SK-N-SH treated with all-trans-retinoic acid at 6 μM for 48 hours (cell line): Measurements from ENCODE around the gene IL20RA.

Source experiments
- ATAC-seq: fragments of 200-7000 bp; cut with Tn5 transposase; 3 replicates; pipeline ENCODE4 v1.9.1; 2020; ENCODE audit warnings: mild to moderate bottlenecking, moderate library complexity
- BACH2 ChIP-seq: fragments of 250-450 bp; sonication (Bioruptor Pico); IDR thresholded peaks from 2 replicates; pipeline ENCODE4 v1.9.0; 2021; ENCODE audit warnings: mild to moderate bottlenecking, borderline replicate concordance
- CREB5 ChIP-seq: fragments of 250-450 bp; sonication (Bioruptor Pico); IDR thresholded peaks from 2 replicates; pipeline ENCODE4 v1.5.1; 2020; ENCODE audit warnings: low read depth, mild to moderate bottlenecking, moderate library complexity
- CSDC2 ChIP-seq: fragments of 250-450 bp; sonication (Bioruptor Pico); IDR thresholded peaks from 2 replicates; pipeline ENCODE4 v1.5.0; 2020; ENCODE audit warnings: mild to moderate bottlenecking, moderate library complexity
- ESRRG ChIP-seq: fragments of 250-450 bp; sonication (Bioruptor Pico); IDR thresholded peaks from 2 replicates; pipeline ENCODE4 v1.6.1; 2021; ENCODE audit warnings: mild to moderate bottlenecking
- GLIS3 ChIP-seq: fragments of 250-450 bp; sonication (Bioruptor Pico); IDR thresholded peaks from 2 replicates; pipeline ENCODE4 v1.5.0; 2020; ENCODE audit warnings: mild to moderate bottlenecking, moderate library complexity
- ISL1 ChIP-seq: fragments of 250-450 bp; sonication (Bioruptor Pico); IDR thresholded peaks from 2 replicates; pipeline ENCODE4 v2.1.2; 2022; ENCODE audit warnings: mild to moderate bottlenecking, moderate library complexity
- OSR1 ChIP-seq: fragments of 250-450 bp; sonication (Bioruptor Pico); IDR thresholded peaks from 2 replicates; pipeline ENCODE4 v1.8.0; 2022; ENCODE audit warnings: moderate library complexity, mild to moderate bottlenecking, inconsistent platforms
- PATZ1 ChIP-seq: fragments of 250-450 bp; sonication (Bioruptor Pico); IDR thresholded peaks from 2 replicates; pipeline ENCODE4 v1.8.0; 2020; ENCODE audit warnings: mild to moderate bottlenecking, moderate library complexity, borderline replicate concordance
- POU6F1 ChIP-seq: fragments of 250-450 bp; sonication (Bioruptor Pico); IDR thresholded peaks from 2 replicates; pipeline ENCODE4 v1.8.0; 2021; ENCODE audit warnings: low read depth, mild to moderate bottlenecking, moderate library complexity, borderline replicate concordance
- PPARA ChIP-seq: fragments of 250-450 bp; sonication (Bioruptor Pico); IDR thresholded peaks from 2 replicates; pipeline ENCODE4 v1.5.0; 2020; ENCODE audit warnings: mild to moderate bottlenecking, borderline replicate concordance
- RARB ChIP-seq: fragments of 250-450 bp; sonication (Bioruptor Pico); IDR thresholded peaks from 2 replicates; pipeline ENCODE4 v1.8.0; 2021; ENCODE audit warnings: mild to moderate bottlenecking, moderate library complexity
- SNAI2 ChIP-seq: fragments of 250-450 bp; sonication (Bioruptor Pico); IDR thresholded peaks from 2 replicates; pipeline ENCODE4 v1.5.0; 2020; ENCODE audit warnings: mild to moderate bottlenecking, moderate library complexity
- TCF4 ChIP-seq: fragments of 250-450 bp; sonication (Bioruptor Pico); IDR thresholded peaks from 2 replicates; pipeline ENCODE4 v1.8.0; 2021; ENCODE audit warnings: mild to moderate bottlenecking, moderate library complexity, borderline replicate concordance
- ZC3H10 ChIP-seq: fragments of 250-450 bp; sonication (Bioruptor Pico); IDR thresholded peaks from 2 replicates; pipeline ENCODE4 v1.5.1; 2021; ENCODE audit warnings: mild to moderate bottlenecking, moderate library complexity
- ZFP3 ChIP-seq: fragments of 250-450 bp; sonication (Bioruptor Pico); IDR thresholded peaks from 2 replicates; pipeline ENCODE4 v1.5.0; 2020; ENCODE audit warnings: mild to moderate bottlenecking, moderate library complexity
- ZFP30 ChIP-seq: fragments of 450-650 bp; formaldehyde crosslinking; IDR thresholded peaks from 2 replicates; pipeline ENCODE4 v1.5.0; 2022; ENCODE audit warnings: mild to moderate bottlenecking, moderate library complexity
- ZNF565 ChIP-seq: fragments of 450-650 bp; formaldehyde crosslinking; conservative IDR thresholded peaks from 2 replicates; pipeline ENCODE4 v1.5.0; 2020; ENCODE audit warnings: low read depth, mild to moderate bottlenecking, moderate library complexity
- ZNF70 ChIP-seq: fragments of 450-650 bp; formaldehyde crosslinking; IDR thresholded peaks from 2 replicates; pipeline ENCODE4 v1.5.0; 2020; ENCODE audit warnings: mild to moderate bottlenecking, moderate library complexity
- ZNF8 ChIP-seq: fragments of 450-650 bp; formaldehyde crosslinking; IDR thresholded peaks from 2 replicates; pipeline ENCODE4 v1.5.0; 2020; ENCODE audit warnings: mild to moderate bottlenecking, moderate library complexity
- TF ChIP-seq, protein P1 (sequence below): fragments of 250-450 bp; sonication (Bioruptor Pico); IDR thresholded peaks from 2 replicates; pipeline ENCODE4 v1.5.0; 2020; ENCODE audit warnings: mild to moderate bottlenecking, moderate library complexity
- TF ChIP-seq, protein P2 (sequence below): fragments of 250-450 bp; sonication (Bioruptor Pico); IDR thresholded peaks from 2 replicates; pipeline ENCODE4 v1.5.1; 2021; ENCODE audit warnings: mild to moderate bottlenecking, moderate library complexity

IL20RA gene

DNA sequence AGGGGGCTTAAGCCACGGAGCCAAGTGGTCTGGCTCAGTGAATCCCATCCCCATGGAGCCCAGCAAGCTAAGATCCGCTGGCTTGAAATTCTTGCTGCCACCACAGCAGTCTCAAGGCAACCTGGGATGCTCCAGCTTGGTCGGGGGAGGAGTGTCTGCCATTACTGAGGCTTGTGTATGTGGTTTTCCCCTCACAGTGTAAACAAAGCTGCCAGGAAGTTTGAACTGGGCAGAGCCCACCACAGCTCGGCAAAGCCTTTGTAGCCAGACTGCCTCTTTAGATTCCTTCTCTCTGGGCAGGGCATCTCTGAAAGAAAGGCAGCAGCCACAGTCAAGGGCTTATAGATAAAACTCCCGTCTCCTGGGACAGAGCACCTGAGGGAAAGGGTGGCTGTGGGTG lies 25.5 kb upstream of the IL20RA start:
- TF ChIP-seq ZNF70 (CRISPR knock-in tag), result no peak
- no peak for TF ChIP-seq ZFP30 (CRISPR knock-in tag)
- TF ChIP-seq ZC3H10, result no peak
- TF ChIP-seq PPARA (CRISPR knock-in tag), result no peak
- no peak for TF ChIP-seq TCF4 (CRISPR knock-in tag)
- TF ChIP-seq POU6F1 (CRISPR knock-in tag), result no peak
- TF ChIP-seq, protein P1, sequence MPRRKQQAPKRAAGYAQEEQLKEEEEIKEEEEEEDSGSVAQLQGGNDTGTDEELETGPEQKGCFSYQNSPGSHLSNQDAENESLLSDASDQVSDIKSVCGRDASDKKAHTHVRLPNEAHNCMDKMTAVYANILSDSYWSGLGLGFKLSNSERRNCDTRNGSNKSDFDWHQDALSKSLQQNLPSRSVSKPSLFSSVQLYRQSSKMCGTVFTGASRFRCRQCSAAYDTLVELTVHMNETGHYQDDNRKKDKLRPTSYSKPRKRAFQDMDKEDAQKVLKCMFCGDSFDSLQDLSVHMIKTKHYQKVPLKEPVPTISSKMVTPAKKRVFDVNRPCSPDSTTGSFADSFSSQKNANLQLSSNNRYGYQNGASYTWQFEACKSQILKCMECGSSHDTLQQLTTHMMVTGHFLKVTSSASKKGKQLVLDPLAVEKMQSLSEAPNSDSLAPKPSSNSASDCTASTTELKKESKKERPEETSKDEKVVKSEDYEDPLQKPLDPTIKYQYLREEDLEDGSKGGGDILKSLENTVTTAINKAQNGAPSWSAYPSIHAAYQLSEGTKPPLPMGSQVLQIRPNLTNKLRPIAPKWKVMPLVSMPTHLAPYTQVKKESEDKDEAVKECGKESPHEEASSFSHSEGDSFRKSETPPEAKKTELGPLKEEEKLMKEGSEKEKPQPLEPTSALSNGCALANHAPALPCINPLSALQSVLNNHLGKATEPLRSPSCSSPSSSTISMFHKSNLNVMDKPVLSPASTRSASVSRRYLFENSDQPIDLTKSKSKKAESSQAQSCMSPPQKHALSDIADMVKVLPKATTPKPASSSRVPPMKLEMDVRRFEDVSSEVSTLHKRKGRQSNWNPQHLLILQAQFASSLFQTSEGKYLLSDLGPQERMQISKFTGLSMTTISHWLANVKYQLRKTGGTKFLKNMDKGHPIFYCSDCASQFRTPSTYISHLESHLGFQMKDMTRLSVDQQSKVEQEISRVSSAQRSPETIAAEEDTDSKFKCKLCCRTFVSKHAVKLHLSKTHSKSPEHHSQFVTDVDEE (CRISPR knock-in tag), result no peak
- TF ChIP-seq ZNF565 (CRISPR knock-in tag), result no peak
- no peak for TF ChIP-seq CSDC2 (CRISPR knock-in tag)
- TF ChIP-seq ISL1 (CRISPR knock-in tag), result no peak
- no peak for TF ChIP-seq CREB5 (CRISPR knock-in tag)
- TF ChIP-seq ESRRG (CRISPR knock-in tag), result no peak
- TF ChIP-seq SNAI2 (CRISPR knock-in tag), result no peak
- no peak for TF ChIP-seq RARB (CRISPR knock-in tag)
- TF ChIP-seq ZNF8, result no peak
- no peak for TF ChIP-seq GLIS3 (CRISPR knock-in tag)
- TF ChIP-seq BACH2 (CRISPR knock-in tag), result no peak
- ATAC-seq, result no peak

GRCh38 chr6:137067399-137067798 lies 22.6 kb upstream of the IL20RA start:
- TF ChIP-seq ZNF8, result no peak
- no peak for TF ChIP-seq ESRRG (CRISPR knock-in tag)
- TF ChIP-seq ZFP30 (CRISPR knock-in tag), result no peak
- no peak for TF ChIP-seq CREB5 (CRISPR knock-in tag)
- no peak for TF ChIP-seq PPARA (CRISPR knock-in tag)
- no peak for TF ChIP-seq CSDC2 (CRISPR knock-in tag)
- TF ChIP-seq ISL1 (CRISPR knock-in tag), result no peak
- ATAC-seq, result no peak

- no peak for ATAC-seq
- TF ChIP-seq BACH2 (CRISPR knock-in tag) (no peak), ZNF70 (CRISPR knock-in tag) (no peak), ESRRG (CRISPR knock-in tag) (no peak), GLIS3 (CRISPR knock-in tag) (no peak), ZC3H10 (no peak), PATZ1 (no peak), ZFP30 (CRISPR knock-in tag) (no peak), ZNF565 (CRISPR knock-in tag) (no peak), CREB5 (CRISPR knock-in tag) (no peak), ISL1 (CRISPR knock-in tag) (no peak), TCF4 (CRISPR knock-in tag) (no peak), ZFP3 (no peak), SNAI2 (CRISPR knock-in tag) (no peak), OSR1 (CRISPR knock-in tag) (no peak)
- TF ChIP-seq, protein P2, sequence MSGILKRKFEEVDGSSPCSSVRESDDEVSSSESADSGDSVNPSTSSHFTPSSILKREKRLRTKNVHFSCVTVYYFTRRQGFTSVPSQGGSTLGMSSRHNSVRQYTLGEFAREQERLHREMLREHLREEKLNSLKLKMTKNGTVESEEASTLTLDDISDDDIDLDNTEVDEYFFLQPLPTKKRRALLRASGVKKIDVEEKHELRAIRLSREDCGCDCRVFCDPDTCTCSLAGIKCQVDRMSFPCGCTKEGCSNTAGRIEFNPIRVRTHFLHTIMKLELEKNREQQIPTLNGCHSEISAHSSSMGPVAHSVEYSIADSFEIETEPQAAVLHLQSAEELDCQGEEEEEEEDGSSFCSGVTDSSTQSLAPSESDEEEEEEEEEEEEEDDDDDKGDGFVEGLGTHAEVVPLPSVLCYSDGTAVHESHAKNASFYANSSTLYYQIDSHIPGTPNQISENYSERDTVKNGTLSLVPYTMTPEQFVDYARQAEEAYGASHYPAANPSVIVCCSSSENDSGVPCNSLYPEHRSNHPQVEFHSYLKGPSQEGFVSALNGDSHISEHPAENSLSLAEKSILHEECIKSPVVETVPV (CRISPR knock-in tag), result no peak
- TF ChIP-seq, protein P1 (CRISPR knock-in tag), result no peak
These were observed 13.3 kb upstream of the IL20RA start for GRCh38 chr6:137058037-137058436.
